GM21381 (cell line): Measurements from ENCODE around the gene MEPE.
"Not testable (repeated sequence)": the region's sequence is repeated elsewhere in the genome, so short reads cannot be mapped to it uniquely, and the experiment has no call there.

Experiments used
- ATAC-seq: cut with Tn5 transposase; IDR thresholded peaks from one replicate; pipeline ENCODE4 v1.9.1; 2021; ENCODE audit warnings: mild to moderate bottlenecking, moderate library complexity; ENCODE audit not compliant: unreplicated experiment

The MEPE gene

DNA sequence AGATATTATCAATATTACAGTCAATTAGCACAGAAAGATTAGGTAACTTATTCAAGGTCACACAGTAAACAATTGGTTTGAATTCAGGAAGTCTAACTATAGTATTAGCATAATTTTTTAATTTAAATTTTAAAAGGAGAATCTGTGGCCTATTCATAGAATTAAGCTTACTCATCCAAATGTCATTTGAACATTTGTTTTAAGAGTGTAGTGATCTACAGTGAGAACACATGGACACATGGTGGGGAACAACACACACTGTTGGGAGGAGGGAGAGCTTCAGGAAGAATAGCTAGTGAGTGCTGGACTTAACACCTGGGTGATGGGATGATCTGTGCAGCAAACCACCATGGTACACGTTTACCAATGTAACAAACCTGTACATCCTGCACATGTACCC is 48.3 kb downstream of the MEPE start:
- no peak for ATAC-seq

DNA sequence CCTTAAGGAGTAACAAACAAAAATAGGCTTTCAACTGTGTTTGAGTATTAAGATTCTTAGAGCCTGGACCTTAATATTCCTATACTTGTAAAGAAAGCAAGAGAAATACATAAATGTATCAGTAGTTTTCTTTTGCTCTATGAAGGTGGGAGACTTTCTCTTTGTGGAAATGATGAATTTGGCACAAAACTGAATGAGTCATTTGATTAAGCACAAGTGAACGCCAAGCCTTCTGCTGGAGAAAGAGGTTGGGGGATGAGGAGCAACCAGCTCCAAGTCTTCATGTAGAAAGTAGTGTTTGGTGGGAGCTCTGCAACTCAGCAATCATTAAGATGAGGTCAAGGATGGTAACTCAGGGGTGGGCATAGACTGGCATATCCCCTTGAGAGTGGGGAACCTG is 49.6 kb downstream of the MEPE start:
- no peak for ATAC-seq

DNA sequence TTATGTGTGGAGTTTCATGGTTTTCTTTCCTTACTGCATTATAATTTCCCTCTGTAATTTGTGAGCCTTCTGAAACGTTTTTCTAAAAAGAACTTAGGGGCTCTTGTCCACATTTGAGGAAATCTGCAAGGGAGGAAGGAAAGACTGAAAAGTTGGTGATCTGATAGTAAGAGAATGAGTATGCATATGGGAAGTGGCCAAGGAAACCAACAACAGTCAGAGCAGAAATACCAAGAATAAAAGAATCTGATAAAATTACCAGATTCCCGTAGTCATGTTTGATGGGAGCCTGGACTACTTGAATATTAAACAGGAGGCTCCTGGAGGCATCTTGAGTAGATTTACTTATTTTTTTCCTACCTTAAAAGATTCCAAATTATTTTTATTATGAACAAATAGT is 50.1 kb downstream of the MEPE start:
- no peak for ATAC-seq

DNA sequence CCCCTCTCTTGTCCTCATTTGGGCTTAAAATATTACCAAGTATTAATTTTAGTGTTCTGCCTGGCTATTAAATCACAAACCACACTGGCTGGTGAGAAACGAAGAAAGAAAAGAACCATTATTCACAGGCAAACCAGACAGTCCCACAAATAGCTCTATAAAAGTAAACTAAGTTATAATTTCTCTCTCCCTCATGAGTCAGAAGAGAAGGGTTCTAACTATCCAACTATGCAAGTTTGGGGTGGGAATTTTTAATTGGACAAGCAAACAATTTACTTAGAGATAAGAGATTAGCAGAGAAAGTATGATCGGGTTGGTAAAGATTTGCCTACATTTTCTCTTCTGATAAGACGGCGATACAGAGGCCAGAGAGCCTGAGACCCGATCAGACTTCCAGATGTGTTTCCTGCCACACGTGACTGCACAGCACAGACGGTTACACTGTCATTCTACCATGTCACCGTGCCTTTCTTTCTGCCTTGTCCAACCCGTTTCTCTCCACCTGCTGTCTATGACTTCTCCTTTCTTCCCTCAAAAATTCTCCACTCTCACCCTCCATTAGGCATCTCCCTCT is 52.3 kb downstream of the MEPE start:
- no peak for ATAC-seq

DNA sequence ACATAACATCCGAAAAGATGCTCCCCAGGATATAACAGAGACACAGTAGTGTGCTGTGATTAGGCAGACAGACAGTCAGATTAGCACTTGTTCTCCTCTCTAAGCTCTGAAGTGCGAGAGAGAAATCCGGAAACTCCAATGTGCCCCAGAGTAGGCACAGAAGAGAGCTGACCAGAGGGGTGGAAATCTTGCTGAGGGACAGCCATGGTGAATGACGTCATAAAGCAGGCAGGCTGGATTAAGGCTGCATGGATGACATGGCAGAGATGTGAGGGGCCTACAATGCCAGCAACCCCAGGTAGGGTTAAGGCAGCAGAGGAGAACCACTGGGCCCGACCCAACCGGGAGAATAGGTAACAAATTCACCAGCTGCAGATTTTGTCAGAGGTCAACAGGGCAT is 53.3 kb downstream of the MEPE start:
- ATAC-seq: no peak

DNA sequence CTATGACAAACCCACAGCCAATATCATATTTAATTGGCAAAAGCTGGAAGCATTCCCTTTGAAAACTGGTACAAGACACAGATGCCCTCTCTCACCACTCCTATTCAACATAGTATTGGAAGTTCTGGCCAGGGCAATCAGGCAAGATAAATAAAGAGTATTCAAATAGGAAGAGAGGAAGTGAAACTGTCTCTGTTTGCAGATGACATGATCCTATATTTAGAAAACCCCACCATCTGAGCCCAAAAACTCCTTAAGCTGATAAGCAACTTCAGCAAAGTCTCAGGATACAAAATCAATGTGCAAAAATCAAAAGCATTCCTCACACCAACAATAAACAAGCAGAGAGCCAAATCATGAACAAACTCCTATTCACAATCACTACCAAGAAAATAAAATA is 58.0 kb downstream of the MEPE start:
- ATAC-seq: not testable (repeated sequence)

DNA sequence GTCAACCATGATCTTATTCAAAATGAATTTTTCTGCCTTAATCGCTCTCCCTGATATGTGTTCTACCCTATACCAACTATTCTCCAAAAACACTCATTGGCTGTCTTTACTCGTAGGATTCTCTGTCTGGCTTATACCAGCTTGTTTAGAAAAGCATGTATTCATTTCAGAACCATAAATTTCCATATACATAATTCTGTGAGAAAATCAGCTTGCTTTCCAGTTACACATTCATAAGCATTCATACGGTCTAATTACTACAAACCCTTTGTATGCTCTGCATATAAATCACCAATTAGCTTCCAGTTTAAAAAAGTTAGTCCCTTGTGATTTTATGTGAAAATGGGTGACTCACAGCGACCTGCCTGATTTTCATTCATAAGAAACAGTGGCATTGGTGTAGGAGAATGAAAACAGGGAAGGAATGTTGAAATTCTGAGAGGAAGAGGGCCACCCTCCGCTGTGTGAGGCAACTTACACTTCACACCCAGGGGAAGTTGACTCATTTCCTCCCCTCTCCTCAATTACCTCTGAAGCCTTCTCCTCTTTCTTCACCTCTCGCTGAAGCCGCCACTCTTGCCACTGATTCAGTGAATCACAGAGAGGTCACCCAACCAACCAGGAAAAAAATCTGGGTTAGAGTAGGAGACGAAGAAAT is 63.3 kb downstream of the MEPE start:
- no peak for ATAC-seq
